22Rv1 (cell line): ENCODE measurements around the gene CPZ.

Experiments
- ZFX ChIP-seq: fragments of 450-650 bp; IDR thresholded peaks from 2 replicates; pipeline ENCODE4 v1.6.1; 2017; ENCODE audit warnings: antibody characterized with exemption, borderline replicate concordance
- TF ChIP-seq, protein P1 (sequence below): fragments of 450-650 bp; IDR thresholded peaks from 2 replicates; pipeline ENCODE4 v1.5.1; 2017; ENCODE audit warnings: mild to moderate bottlenecking

DNA sequence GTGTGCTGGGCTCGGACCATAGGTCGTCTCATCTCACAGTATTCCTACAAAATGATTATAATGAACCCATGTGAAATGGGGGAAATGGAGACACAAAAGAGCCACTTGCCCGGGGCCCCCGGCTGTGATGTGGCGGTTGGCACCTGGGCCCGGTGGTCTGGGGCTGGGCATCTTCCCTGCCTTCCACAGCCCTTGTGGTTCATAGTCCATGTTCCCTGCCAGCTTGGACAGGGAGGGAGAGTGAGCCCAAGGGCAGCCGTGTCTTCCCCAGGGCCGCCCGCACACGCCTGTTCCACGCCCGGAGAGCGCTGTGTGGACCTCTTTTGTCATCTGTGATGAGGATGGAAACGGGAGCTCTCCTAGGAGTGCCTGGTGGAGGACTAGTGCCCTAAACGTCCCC is 5.2 kb downstream of the CPZ start:
- TF ChIP-seq, protein P1, sequence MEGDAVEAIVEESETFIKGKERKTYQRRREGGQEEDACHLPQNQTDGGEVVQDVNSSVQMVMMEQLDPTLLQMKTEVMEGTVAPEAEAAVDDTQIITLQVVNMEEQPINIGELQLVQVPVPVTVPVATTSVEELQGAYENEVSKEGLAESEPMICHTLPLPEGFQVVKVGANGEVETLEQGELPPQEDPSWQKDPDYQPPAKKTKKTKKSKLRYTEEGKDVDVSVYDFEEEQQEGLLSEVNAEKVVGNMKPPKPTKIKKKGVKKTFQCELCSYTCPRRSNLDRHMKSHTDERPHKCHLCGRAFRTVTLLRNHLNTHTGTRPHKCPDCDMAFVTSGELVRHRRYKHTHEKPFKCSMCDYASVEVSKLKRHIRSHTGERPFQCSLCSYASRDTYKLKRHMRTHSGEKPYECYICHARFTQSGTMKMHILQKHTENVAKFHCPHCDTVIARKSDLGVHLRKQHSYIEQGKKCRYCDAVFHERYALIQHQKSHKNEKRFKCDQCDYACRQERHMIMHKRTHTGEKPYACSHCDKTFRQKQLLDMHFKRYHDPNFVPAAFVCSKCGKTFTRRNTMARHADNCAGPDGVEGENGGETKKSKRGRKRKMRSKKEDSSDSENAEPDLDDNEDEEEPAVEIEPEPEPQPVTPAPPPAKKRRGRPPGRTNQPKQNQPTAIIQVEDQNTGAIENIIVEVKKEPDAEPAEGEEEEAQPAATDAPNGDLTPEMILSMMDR: no peak
- TF ChIP-seq ZFX: no peak
